SK-N-SH treated with all-trans-retinoic acid at 6 μM for 48 hours (cell line): Measurements from ENCODE around the gene SLC27A5.
"Not testable (repeated sequence)": the region's sequence is repeated elsewhere in the genome, so short reads cannot be mapped to it uniquely, and the experiment has no call there.

ENCODE experiments used
- ARNTL ChIP-seq: fragments of 450-650 bp; formaldehyde crosslinking; IDR thresholded peaks from 2 replicates; pipeline ENCODE4 v1.5.0; 2020; ENCODE audit warnings: low read depth, mild to moderate bottlenecking, moderate library complexity, borderline replicate concordance
- CSDC2 ChIP-seq: fragments of 250-450 bp; sonication (Bioruptor Pico); IDR thresholded peaks from 2 replicates; pipeline ENCODE4 v1.5.0; 2020; ENCODE audit warnings: mild to moderate bottlenecking, moderate library complexity
- SNAI2 ChIP-seq: fragments of 250-450 bp; sonication (Bioruptor Pico); IDR thresholded peaks from 2 replicates; pipeline ENCODE4 v1.5.0; 2020; ENCODE audit warnings: mild to moderate bottlenecking, moderate library complexity
- TCF4 ChIP-seq: fragments of 250-450 bp; sonication (Bioruptor Pico); IDR thresholded peaks from 2 replicates; pipeline ENCODE4 v1.8.0; 2021; ENCODE audit warnings: mild to moderate bottlenecking, moderate library complexity, borderline replicate concordance
- ZC3H10 ChIP-seq: fragments of 250-450 bp; sonication (Bioruptor Pico); IDR thresholded peaks from 2 replicates; pipeline ENCODE4 v1.5.1; 2021; ENCODE audit warnings: mild to moderate bottlenecking, moderate library complexity
- ZFP30 ChIP-seq: fragments of 450-650 bp; formaldehyde crosslinking; IDR thresholded peaks from 2 replicates; pipeline ENCODE4 v1.5.0; 2022; ENCODE audit warnings: mild to moderate bottlenecking, moderate library complexity
- ZNF8 ChIP-seq: fragments of 450-650 bp; formaldehyde crosslinking; IDR thresholded peaks from 2 replicates; pipeline ENCODE4 v1.5.0; 2020; ENCODE audit warnings: mild to moderate bottlenecking, moderate library complexity
- TF ChIP-seq, protein P1 (sequence below): fragments of 250-450 bp; sonication (Bioruptor Pico); IDR thresholded peaks from 2 replicates; pipeline ENCODE4 v1.8.0; 2020; ENCODE audit warnings: mild to moderate bottlenecking, moderate library complexity, borderline replicate concordance
- TF ChIP-seq, protein P2 (sequence below): fragments of 250-450 bp; sonication (Bioruptor Pico); IDR thresholded peaks from 2 replicates; pipeline ENCODE4 v1.5.1; 2020; ENCODE audit warnings: low read depth, mild to moderate bottlenecking, moderate library complexity
- TF ChIP-seq, protein P3 (sequence below): fragments of 250-450 bp; sonication (Bioruptor Pico); IDR thresholded peaks from 2 replicates; pipeline ENCODE4 v1.5.1; 2021; ENCODE audit warnings: mild to moderate bottlenecking, moderate library complexity
- TF ChIP-seq, protein P4 (sequence below): fragments of 250-450 bp; sonication (Bioruptor Pico); IDR thresholded peaks from 2 replicates; pipeline ENCODE4 v1.5.0; 2020; ENCODE audit warnings: mild to moderate bottlenecking, moderate library complexity

DNA sequence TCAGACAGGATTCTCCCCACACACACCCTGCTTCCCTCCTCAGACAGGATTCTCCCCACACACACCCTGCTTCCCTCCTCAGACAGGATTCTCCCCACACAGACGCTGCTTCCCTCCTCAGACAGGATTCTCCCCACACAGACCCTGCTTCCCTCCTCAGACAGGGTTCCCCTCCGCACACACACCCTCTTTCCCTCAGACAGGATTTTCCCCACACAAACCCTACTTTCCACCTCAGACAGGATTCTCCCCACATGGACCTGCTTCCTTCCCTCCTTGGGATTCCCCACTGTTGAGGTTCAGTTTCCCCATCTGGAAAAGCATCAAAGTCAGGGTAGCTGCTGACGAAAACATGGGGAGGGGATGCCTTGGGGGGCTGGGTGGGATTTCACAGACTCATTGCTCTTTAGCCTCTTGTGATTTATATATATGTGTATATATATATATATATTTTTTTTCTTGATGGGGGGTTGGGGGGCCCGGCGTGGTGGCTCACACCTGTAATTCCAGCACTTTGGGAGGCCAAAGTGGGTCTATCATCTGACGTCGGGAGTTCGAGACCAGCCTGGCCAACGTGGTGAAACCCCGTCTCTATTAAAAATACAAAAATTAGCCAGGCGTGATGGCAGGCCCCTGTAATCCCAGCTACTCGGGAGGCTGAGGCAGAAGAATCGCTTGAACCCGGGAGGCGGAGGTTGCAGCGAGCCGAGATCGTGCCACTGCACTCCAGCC is 31.0 kb upstream of the SLC27A5 start:
- TF ChIP-seq, protein P1, sequence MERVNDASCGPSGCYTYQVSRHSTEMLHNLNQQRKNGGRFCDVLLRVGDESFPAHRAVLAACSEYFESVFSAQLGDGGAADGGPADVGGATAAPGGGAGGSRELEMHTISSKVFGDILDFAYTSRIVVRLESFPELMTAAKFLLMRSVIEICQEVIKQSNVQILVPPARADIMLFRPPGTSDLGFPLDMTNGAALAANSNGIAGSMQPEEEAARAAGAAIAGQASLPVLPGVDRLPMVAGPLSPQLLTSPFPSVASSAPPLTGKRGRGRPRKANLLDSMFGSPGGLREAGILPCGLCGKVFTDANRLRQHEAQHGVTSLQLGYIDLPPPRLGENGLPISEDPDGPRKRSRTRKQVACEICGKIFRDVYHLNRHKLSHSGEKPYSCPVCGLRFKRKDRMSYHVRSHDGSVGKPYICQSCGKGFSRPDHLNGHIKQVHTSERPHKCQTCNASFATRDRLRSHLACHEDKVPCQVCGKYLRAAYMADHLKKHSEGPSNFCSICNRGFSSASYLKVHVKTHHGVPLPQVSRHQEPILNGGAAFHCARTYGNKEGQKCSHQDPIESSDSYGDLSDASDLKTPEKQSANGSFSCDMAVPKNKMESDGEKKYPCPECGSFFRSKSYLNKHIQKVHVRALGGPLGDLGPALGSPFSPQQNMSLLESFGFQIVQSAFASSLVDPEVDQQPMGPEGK (CRISPR knock-in tag) = not testable (repeated sequence)
- TF ChIP-seq ZFP30 (CRISPR knock-in tag); TCF4 (CRISPR knock-in tag); ARNTL (CRISPR knock-in tag); CSDC2 (CRISPR knock-in tag); ZNF8 (CRISPR knock-in tag); SNAI2 (CRISPR knock-in tag); ZC3H10: not testable (repeated sequence)
- TF ChIP-seq, protein P2, sequence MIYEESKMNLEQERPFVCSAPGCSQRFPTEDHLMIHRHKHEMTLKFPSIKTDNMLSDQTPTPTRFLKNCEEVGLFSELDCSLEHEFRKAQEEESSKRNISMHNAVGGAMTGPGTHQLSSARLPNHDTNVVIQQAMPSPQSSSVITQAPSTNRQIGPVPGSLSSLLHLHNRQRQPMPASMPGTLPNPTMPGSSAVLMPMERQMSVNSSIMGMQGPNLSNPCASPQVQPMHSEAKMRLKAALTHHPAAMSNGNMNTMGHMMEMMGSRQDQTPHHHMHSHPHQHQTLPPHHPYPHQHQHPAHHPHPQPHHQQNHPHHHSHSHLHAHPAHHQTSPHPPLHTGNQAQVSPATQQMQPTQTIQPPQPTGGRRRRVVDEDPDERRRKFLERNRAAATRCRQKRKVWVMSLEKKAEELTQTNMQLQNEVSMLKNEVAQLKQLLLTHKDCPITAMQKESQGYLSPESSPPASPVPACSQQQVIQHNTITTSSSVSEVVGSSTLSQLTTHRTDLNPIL (CRISPR knock-in tag) = not testable (repeated sequence)
- TF ChIP-seq, protein P3, sequence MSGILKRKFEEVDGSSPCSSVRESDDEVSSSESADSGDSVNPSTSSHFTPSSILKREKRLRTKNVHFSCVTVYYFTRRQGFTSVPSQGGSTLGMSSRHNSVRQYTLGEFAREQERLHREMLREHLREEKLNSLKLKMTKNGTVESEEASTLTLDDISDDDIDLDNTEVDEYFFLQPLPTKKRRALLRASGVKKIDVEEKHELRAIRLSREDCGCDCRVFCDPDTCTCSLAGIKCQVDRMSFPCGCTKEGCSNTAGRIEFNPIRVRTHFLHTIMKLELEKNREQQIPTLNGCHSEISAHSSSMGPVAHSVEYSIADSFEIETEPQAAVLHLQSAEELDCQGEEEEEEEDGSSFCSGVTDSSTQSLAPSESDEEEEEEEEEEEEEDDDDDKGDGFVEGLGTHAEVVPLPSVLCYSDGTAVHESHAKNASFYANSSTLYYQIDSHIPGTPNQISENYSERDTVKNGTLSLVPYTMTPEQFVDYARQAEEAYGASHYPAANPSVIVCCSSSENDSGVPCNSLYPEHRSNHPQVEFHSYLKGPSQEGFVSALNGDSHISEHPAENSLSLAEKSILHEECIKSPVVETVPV (CRISPR knock-in tag) = not testable (repeated sequence)
- TF ChIP-seq, protein P4, sequence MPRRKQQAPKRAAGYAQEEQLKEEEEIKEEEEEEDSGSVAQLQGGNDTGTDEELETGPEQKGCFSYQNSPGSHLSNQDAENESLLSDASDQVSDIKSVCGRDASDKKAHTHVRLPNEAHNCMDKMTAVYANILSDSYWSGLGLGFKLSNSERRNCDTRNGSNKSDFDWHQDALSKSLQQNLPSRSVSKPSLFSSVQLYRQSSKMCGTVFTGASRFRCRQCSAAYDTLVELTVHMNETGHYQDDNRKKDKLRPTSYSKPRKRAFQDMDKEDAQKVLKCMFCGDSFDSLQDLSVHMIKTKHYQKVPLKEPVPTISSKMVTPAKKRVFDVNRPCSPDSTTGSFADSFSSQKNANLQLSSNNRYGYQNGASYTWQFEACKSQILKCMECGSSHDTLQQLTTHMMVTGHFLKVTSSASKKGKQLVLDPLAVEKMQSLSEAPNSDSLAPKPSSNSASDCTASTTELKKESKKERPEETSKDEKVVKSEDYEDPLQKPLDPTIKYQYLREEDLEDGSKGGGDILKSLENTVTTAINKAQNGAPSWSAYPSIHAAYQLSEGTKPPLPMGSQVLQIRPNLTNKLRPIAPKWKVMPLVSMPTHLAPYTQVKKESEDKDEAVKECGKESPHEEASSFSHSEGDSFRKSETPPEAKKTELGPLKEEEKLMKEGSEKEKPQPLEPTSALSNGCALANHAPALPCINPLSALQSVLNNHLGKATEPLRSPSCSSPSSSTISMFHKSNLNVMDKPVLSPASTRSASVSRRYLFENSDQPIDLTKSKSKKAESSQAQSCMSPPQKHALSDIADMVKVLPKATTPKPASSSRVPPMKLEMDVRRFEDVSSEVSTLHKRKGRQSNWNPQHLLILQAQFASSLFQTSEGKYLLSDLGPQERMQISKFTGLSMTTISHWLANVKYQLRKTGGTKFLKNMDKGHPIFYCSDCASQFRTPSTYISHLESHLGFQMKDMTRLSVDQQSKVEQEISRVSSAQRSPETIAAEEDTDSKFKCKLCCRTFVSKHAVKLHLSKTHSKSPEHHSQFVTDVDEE (CRISPR knock-in tag) = not testable (repeated sequence)
